ENCODE data around the gene MPDZ.
"Not testable (repeated sequence)": the region's sequence is repeated elsewhere in the genome, so short reads cannot be mapped to it uniquely, and the experiment has no call there.

The MPDZ gene

GRCh38 chr9:13263511-13263910 is 16.0 kb downstream of the MPDZ start:
- no peak for DNase-seq

- no peak for DNase-seq
Measured at GRCh38 chr9:13252852-13253251, 26.6 kb downstream of the MPDZ start.

- DNase-seq = no peak
Measured at GRCh38 chr9:13244181-13244580, 35.3 kb downstream of the MPDZ start.

- DNase-seq = no peak
Measured at GRCh38 chr9:13241283-13241682, 38.2 kb downstream of the MPDZ start.

GRCh38 chr9:13239660-13240059 is 39.8 kb downstream of the MPDZ start:
- no peak for DNase-seq

GRCh38 chr9:13239208-13239607 is 40.3 kb downstream of the MPDZ start:
- DNase-seq = no peak

GRCh38 chr9:13234932-13235331 is 44.6 kb downstream of the MPDZ start:
- no peak for DNase-seq

GRCh38 chr9:13228431-13228830 is 51.1 kb downstream of the MPDZ start:
- no peak for DNase-seq

- DNase-seq = no peak
Measured at GRCh38 chr9:13224366-13224765, 55.1 kb downstream of the MPDZ start.

- not testable (repeated sequence) for DNase-seq
Measured at GRCh38 chr9:13222733-13223132, 56.8 kb downstream of the MPDZ start.

GRCh38 chr9:13221741-13222140 is 57.8 kb downstream of the MPDZ start:
- DNase-seq = no peak

GRCh38 chr9:13220837-13221236 is 58.7 kb downstream of the MPDZ start:
- no peak for DNase-seq

GRCh38 chr9:13215791-13216554 is 63.5 kb downstream of the MPDZ start:
- no peak for DNase-seq

- DNase-seq = no peak
Measured at GRCh38 chr9:13213998-13214397, 65.5 kb downstream of the MPDZ start.

- no peak for DNase-seq
Measured at GRCh38 chr9:13213337-13213736, 66.2 kb downstream of the MPDZ start.

GRCh38 chr9:13210306-13210705 is 69.2 kb downstream of the MPDZ start:
- DNase-seq = no peak

- DNase-seq = no peak
Measured at GRCh38 chr9:13209498-13209897, 70.0 kb downstream of the MPDZ start.

- DNase-seq = no peak
Measured at GRCh38 chr9:13205824-13206223, 73.7 kb downstream of the MPDZ start.

- DNase-seq = no peak
Measured at GRCh38 chr9:13190040-13190439, 89.5 kb downstream of the MPDZ start.

GRCh38 chr9:13189362-13189761 is 90.1 kb downstream of the MPDZ start:
- no peak for DNase-seq

GRCh38 chr9:13186774-13187173 is 92.7 kb downstream of the MPDZ start:
- no peak for DNase-seq

- no peak for DNase-seq
Measured at GRCh38 chr9:13186091-13186490, 93.4 kb downstream of the MPDZ start.

- no peak for DNase-seq
Measured at GRCh38 chr9:13181652-13182051, 97.8 kb downstream of the MPDZ start.

- no peak for DNase-seq
Measured at GRCh38 chr9:13179257-13179656, 100.2 kb downstream of the MPDZ start.

- no peak for DNase-seq
Measured at GRCh38 chr9:13175732-13176131, 103.8 kb downstream of the MPDZ start.
